Measurements from ENCODE around the gene ADAM12. TPM values are rescaled to one million over a fixed set of nuclear protein-coding genes. Genes with fewer than 3 reads are reported as not detected.

The ADAM12 gene
- total RNA-seq, 4 donors from 2014 or later, result 0.78 to 10.5 (median 1.2) TPM

DNA sequence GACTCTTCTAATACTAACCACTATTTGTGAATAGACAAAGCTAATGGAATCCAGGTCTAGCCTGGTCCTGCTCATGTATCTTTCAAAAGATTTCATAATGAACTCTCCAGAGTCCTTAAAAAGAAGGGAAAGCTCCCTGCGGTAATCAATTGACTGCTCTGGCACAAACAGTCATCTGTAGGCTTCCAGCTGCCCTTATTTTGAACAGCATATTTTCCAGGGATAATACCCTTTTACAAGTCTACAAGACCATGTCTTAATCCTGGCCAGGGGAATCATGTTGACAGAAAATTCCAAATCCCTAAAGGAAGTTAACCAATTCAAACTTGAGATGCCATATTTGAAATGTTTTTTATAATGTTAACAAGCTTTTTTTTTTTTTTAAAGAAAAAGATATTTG, 34.6 kb downstream of the ADAM12 start:
- Histone ChIP-seq H3K4me1 (no peaks in the 10 kb centered on the region), H3K36me3 (no peaks in the 10 kb centered on the region), H3K9me3 (peaks cover 0 to 33% (median 3%) of the 10 kb centered on the region in 4 donors), H3K4me3 (no peak overlapping the region), H3K27me3 (no peaks in the 10 kb centered on the region), H3K27ac (no peak overlapping the region)
- 77 to 96% methylated on average over 1 of the region's 1 CpG for WGBS, 2 donors
- DNase-seq (ENCODE audit: low spot score in 2 of 2), result no peak
- TF ChIP-seq, protein P1, sequence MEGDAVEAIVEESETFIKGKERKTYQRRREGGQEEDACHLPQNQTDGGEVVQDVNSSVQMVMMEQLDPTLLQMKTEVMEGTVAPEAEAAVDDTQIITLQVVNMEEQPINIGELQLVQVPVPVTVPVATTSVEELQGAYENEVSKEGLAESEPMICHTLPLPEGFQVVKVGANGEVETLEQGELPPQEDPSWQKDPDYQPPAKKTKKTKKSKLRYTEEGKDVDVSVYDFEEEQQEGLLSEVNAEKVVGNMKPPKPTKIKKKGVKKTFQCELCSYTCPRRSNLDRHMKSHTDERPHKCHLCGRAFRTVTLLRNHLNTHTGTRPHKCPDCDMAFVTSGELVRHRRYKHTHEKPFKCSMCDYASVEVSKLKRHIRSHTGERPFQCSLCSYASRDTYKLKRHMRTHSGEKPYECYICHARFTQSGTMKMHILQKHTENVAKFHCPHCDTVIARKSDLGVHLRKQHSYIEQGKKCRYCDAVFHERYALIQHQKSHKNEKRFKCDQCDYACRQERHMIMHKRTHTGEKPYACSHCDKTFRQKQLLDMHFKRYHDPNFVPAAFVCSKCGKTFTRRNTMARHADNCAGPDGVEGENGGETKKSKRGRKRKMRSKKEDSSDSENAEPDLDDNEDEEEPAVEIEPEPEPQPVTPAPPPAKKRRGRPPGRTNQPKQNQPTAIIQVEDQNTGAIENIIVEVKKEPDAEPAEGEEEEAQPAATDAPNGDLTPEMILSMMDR (IDR thresholded peaks at IDR 0.05), result no peak
- TF ChIP-seq POLR2A (IDR thresholded peaks at IDR 0.05) (no peak), EP300 (IDR thresholded peaks at IDR 0.05) (no peak)

DNA sequence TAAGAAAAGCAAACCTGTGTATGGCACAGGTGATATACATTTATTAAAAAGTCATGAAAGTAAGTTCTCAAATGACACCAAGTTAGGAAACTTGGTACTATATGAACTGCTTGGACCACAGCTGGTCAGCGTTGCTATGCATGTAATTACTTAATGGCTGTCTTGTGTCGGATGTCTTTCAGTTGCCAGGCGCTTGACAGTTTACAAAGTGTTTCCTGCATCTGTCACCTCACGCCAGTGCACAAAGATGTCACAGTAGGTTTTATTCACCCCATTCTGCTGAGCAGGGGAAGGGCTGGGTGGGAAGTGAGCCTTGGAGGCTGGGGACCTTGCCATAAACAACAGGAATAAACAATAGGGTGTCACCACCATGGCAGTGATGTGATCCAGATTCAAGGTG, 35.8 kb downstream of the ADAM12 start:
- no peak overlapping the region for H3K4me3 ChIP-seq
- H3K9me3 ChIP-seq, result peaks cover 0 to 21% (median 3%) of the 10 kb centered on the region in 4 donors
- no peaks in the 10 kb centered on the region for H3K4me1 ChIP-seq
- TF ChIP-seq POLR2A (IDR thresholded peaks at IDR 0.05) (no peak), EP300 (IDR thresholded peaks at IDR 0.05) (no peak)
- H3K36me3 ChIP-seq, result no peaks in the 10 kb centered on the region
- no peak overlapping the region for H3K27ac ChIP-seq
- WGBS, 2 donors, result 66 to 76% methylated on average over 4 of the region's 4 CpGs
- no peaks in the 10 kb centered on the region for H3K27me3 ChIP-seq
- no peak for DNase-seq (ENCODE audit: low spot score in 2 of 2)

DNA sequence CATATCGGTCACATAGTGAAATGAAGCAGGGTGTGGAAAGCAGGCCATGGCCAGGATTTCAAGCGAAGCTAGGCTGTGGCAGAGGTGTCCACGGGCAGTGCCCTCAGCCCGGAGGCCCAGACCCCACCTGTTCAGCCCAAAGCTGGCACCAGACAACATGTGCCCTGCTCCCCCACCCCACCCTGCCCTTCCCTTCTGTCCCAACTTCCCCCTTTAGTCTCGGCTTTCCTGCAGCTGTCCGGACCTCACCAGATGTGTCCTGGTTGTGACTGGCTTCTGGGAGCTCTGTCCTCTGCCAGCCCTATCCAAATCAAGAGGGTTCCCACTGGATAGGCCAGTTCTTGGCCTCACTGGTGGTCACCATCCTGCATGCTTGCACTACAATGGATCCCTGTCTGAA, 37.3 kb downstream of the ADAM12 start:
- Histone ChIP-seq H3K27ac (no peak overlapping the region), H3K4me1 (no peaks in the 10 kb centered on the region), H3K9me3 (peaks cover 0 to 7% (median under 1%) of the 10 kb centered on the region in 4 donors), H3K36me3 (no peaks in the 10 kb centered on the region), H3K4me3 (no peak overlapping the region), H3K27me3 (no peaks in the 10 kb centered on the region)
- DNase-seq (ENCODE audit: low spot score in 2 of 2), result no peak
- WGBS, 2 donors, result 83 to 84% methylated on average over 5 to 6 of the region's 6 CpGs
- TF ChIP-seq EP300 (IDR thresholded peaks at IDR 0.05) (no peak), POLR2A (IDR thresholded peaks at IDR 0.05) (no peak)
- TF ChIP-seq, protein P1 (IDR thresholded peaks at IDR 0.05), result no peak

DNA sequence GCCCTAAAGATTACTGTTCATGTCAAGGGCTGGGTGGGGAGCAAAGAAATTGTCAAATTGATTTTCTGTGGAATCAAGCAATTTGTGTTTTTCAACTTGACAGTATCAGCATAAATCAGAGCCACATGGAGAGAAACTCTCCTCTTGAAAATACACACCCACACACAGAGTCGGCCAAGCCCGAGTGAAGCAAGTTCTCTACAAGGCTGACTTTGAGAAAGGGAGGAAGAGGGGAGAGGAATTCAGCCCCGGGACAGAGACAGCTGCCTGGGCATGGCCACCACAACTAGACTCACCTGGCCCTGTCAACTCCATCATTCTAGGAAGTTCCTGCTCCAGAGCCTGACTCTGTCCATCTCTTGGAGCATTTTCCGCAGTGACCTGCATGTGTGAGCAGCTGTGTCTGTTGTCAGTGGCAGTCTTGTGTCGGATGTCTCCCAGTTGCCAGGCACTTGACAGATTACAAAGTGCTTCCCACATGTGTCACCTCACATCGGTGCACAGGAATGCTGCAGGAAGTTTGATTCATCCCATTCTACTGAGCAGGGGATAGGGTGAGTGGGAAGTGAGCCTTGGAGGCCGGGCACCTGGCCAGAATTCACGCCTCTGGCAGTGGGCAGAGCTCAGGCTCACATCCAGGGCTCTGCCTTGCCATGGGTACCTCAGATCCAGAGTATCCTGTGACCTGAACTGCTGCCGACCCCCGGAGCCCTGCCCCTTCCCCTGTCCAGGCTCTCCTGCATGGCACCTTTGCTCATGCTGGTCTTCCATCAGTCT, 37.9 kb downstream of the ADAM12 start:
- DNase-seq (ENCODE audit: low spot score in 2 of 2), result no peak
- no peaks in the 10 kb centered on the region for H3K36me3 ChIP-seq
- H3K27ac ChIP-seq, result no peak overlapping the region
- TF ChIP-seq EP300 (IDR thresholded peaks at IDR 0.05) (no peak), POLR2A (IDR thresholded peaks at IDR 0.05) (no peak)
- TF ChIP-seq, protein P1 (IDR thresholded peaks at IDR 0.05), result no peak
- 55 to 56% methylated on average over 10 of the region's 10 CpGs for WGBS, 2 donors
- H3K4me1 ChIP-seq, result no peaks in the 10 kb centered on the region
- no peaks in the 10 kb centered on the region for H3K27me3 ChIP-seq
- no peak overlapping the region for H3K4me3 ChIP-seq
- H3K9me3 ChIP-seq, result peaks cover 0 to under 1% (median 0%) of the 10 kb centered on the region in 4 donors

DNA sequence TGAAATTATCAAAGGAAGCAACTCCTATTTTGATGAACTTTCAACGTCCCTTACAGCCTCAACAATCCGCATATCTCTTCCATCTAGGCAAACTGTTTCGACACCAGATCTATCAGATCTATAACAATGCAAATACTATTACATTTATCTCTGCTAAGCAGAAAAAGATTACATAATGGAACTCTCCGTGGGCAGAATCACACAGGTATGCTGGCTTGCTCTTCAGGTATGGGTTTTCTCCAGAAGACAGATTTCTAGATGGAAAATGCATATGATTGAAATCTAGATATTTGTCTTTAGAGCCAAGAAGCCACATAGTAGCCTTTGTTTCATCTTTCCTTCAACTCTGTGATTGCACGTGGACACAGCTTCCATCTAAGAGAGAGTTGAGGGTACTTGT, 38.6 kb downstream of the ADAM12 start:
- DNase-seq (ENCODE audit: low spot score in 2 of 2), result no peak
- no peaks in the 10 kb centered on the region for H3K36me3 ChIP-seq
- no peaks in the 10 kb centered on the region for H3K4me1 ChIP-seq
- no peaks in the 10 kb centered on the region for H3K27me3 ChIP-seq
- no peak overlapping the region for H3K4me3 ChIP-seq
- no peaks in the 10 kb centered on the region for H3K9me3 ChIP-seq
- H3K27ac ChIP-seq, result no peak overlapping the region
- TF ChIP-seq EP300 (IDR thresholded peaks at IDR 0.05) (no peak), POLR2A (IDR thresholded peaks at IDR 0.05) (no peak)
- TF ChIP-seq, protein P1 (IDR thresholded peaks at IDR 0.05), result no peak
- 67 to 71% methylated on average over 5 of the region's 5 CpGs for WGBS, 2 donors
